ENCODE measurements around the gene DDIT3.

DDIT3 gene

GRCh38 chr12:57485695-57486094 is 34.6 kb downstream of the DDIT3 start:
- no peak for DNase-seq (ENCODE audit: low spot score)

GRCh38 chr12:57483466-57483865 is 36.8 kb downstream of the DDIT3 start:
- DNase-seq (ENCODE audit: low spot score), result no peak

- no peak for DNase-seq (ENCODE audit: low spot score)
These were observed 38.6 kb downstream of the DDIT3 start for GRCh38 chr12:57481671-57482070.

- DNase-seq (ENCODE audit: low spot score), result no peak
These were observed 40.8 kb downstream of the DDIT3 start, which contains the start of gene ARHGAP9 for GRCh38 chr12:57479376-57480115. Gene ARHGAP9, minus strand, starts transcription at chr12:57479866. Its CDS starts 460 bp downstream, at chr12:57479406.

- no peak for DNase-seq (ENCODE audit: low spot score)
These were observed 41.3 kb downstream of the DDIT3 start for GRCh38 chr12:57479043-57479375.

- DNase-seq (ENCODE audit: low spot score), result no peak
These were observed 42.3 kb downstream of the DDIT3 start for GRCh38 chr12:57477710-57478681.

GRCh38 chr12:57476993-57477709 is 43.2 kb downstream of the DDIT3 start:
- DNase-seq (ENCODE audit: low spot score), result no peak

GRCh38 chr12:57476162-57476992 is 43.9 kb downstream of the DDIT3 start:
- DNase-seq (ENCODE audit: low spot score), result no peak

- DNase-seq (ENCODE audit: low spot score), result no peak
These were observed 44.8 kb downstream of the DDIT3 start for GRCh38 chr12:57475271-57476161.

- no peak for DNase-seq (ENCODE audit: low spot score)
These were observed 45.5 kb downstream of the DDIT3 start for GRCh38 chr12:57474862-57475261.

- no peak for DNase-seq (ENCODE audit: low spot score)
These were observed 45.9 kb downstream of the DDIT3 start for GRCh38 chr12:57474430-57474829.

- DNase-seq (ENCODE audit: low spot score), result no peak
These were observed 46.4 kb downstream of the DDIT3 start for GRCh38 chr12:57473886-57474285.

- DNase-seq (ENCODE audit: low spot score), result no peak
These were observed 46.9 kb downstream of the DDIT3 start for GRCh38 chr12:57473392-57473791.

GRCh38 chr12:57472391-57472790 is 47.9 kb downstream of the DDIT3 start:
- no peak for DNase-seq (ENCODE audit: low spot score)

GRCh38 chr12:57471661-57472060 is 48.7 kb downstream of the DDIT3 start:
- DNase-seq (ENCODE audit: low spot score), result no peak

GRCh38 chr12:57470970-57471656 is 49.2 kb downstream of the DDIT3 start:
- no peak for DNase-seq (ENCODE audit: low spot score)

- no peak for DNase-seq (ENCODE audit: low spot score)
These were observed 49.9 kb downstream of the DDIT3 start for GRCh38 chr12:57470286-57470969.

- no peak for DNase-seq (ENCODE audit: low spot score)
These were observed 50.8 kb downstream of the DDIT3 start for GRCh38 chr12:57469296-57470164.

Data from putamen (tissue), 1 donor.